Measurements from ENCODE around the gene TRAPPC12.
"Not testable (repeated sequence)": the region's sequence is repeated elsewhere in the genome, so short reads cannot be mapped to it uniquely, and the experiment has no call there.

DNA sequence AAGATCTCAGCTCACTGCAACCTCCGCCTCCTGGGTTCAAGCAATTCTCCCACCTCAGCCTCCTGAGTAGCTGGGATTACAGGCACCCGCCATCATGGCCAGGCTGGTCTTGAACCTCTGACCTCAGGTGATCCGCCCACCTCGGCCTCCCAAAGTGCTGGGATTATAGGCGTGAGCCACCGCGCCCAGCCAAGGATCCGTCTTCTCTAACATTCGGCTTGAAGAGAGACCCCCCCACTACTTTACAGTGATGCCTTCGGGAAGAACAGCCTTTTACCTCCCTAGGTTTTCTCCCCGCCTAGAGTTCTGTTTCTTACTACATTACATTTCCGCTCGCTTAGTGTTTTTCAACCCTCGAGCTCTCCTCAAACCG, 117.2 kb downstream of the TRAPPC12 start:
- TF ChIP-seq, protein P1, sequence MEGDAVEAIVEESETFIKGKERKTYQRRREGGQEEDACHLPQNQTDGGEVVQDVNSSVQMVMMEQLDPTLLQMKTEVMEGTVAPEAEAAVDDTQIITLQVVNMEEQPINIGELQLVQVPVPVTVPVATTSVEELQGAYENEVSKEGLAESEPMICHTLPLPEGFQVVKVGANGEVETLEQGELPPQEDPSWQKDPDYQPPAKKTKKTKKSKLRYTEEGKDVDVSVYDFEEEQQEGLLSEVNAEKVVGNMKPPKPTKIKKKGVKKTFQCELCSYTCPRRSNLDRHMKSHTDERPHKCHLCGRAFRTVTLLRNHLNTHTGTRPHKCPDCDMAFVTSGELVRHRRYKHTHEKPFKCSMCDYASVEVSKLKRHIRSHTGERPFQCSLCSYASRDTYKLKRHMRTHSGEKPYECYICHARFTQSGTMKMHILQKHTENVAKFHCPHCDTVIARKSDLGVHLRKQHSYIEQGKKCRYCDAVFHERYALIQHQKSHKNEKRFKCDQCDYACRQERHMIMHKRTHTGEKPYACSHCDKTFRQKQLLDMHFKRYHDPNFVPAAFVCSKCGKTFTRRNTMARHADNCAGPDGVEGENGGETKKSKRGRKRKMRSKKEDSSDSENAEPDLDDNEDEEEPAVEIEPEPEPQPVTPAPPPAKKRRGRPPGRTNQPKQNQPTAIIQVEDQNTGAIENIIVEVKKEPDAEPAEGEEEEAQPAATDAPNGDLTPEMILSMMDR (IDR thresholded peaks at IDR 0.05), result not testable (repeated sequence)
- not testable (repeated sequence) for TF ChIP-seq POLR2A (IDR thresholded peaks at IDR 0.05)

Measured in thyroid gland (tissue), 4 donors.